Nephron progenitor cell (in vitro differentiated cells): Measurements from ENCODE around the gene FLT3LG.

Experiments
- DNase-seq: peaks from one replicate; pipeline ENCODE4 v3.0.0; 2021
- H3K27ac Mint-ChIP-seq: 2 replicates; pipeline ENCODE4 v1.8.0; 2021; ENCODE audit warnings: mild to moderate bottlenecking, moderate library complexity, mixed read lengths
- H3K27me3 Mint-ChIP-seq: 2 replicates; pipeline ENCODE4 v1.8.0; 2021; ENCODE audit warnings: mild to moderate bottlenecking, low read depth, mixed read lengths; ENCODE audit not compliant: poor library complexity
- H3K36me3 Mint-ChIP-seq: 2 replicates; pipeline ENCODE4 v1.8.0; 2021; ENCODE audit warnings: low read depth, mixed read lengths
- H3K4me1 Mint-ChIP-seq: 2 replicates; pipeline ENCODE4 v1.8.0; 2021; ENCODE audit warnings: mixed read lengths
- H3K4me3 Mint-ChIP-seq: 2 replicates; pipeline ENCODE4 v1.8.0; 2021; ENCODE audit warnings: mild to moderate bottlenecking, moderate library complexity, mixed read lengths
- H3K9me3 Mint-ChIP-seq: 2 replicates; pipeline ENCODE4 v1.8.0; 2021; ENCODE audit warnings: mild to moderate bottlenecking, moderate library complexity, mixed read lengths
- CTCF ChIP-seq: fragments of 200-600 bp; sonication (generic); IDR thresholded peaks from 2 replicates; pipeline ENCODE4 v1.5.0; 2021; ENCODE audit warnings: antibody characterized with exemption

Gene FLT3LG

GRCh38 chr19:49438261-49438660 lies 35.8 kb upstream of the FLT3LG start:
- TF ChIP-seq CTCF: no peak
- H3K27me3 Mint-ChIP-seq: peaks cover 96% of the 10 kb centered on the region

GRCh38 chr19:49439836-49440235 lies 34.2 kb upstream of the FLT3LG start:
- Mint-ChIP-seq H3K4me1 (peaks cover 63% of the 10 kb centered on the region), H3K27me3 (peaks cover 80% of the 10 kb centered on the region), H3K27ac (no peak overlapping the region), H3K9me3 (no peaks in the 10 kb centered on the region), H3K4me3 (no peak overlapping the region), H3K36me3 (no peaks in the 10 kb centered on the region)
- TF ChIP-seq CTCF: no peak
- no peak for DNase-seq

More at GRCh38 chr19:49438261-49438660, 35.8 kb upstream of the FLT3LG start:
- Mint-ChIP-seq H3K9me3 (peaks cover 3% of the 10 kb centered on the region), H3K4me1 (peaks cover 63% of the 10 kb centered on the region), H3K36me3 (no peaks in the 10 kb centered on the region), H3K4me3 (no peak overlapping the region), H3K27ac (no peak overlapping the region)
- no peak for DNase-seq

- H3K36me3 Mint-ChIP-seq: no peaks in the 10 kb centered on the region
- no peak overlapping the region for H3K27ac Mint-ChIP-seq
- peaks cover 72% of the 10 kb centered on the region for H3K27me3 Mint-ChIP-seq
- H3K4me3 Mint-ChIP-seq: peak overlapping the region; percentile 77
- H3K9me3 Mint-ChIP-seq: no peaks in the 10 kb centered on the region
- no peak for DNase-seq
- H3K4me1 Mint-ChIP-seq: peaks cover 63% of the 10 kb centered on the region
- TF ChIP-seq CTCF: no peak
Measured at GRCh38 chr19:49440439-49441209, 33.4 kb upstream of the FLT3LG start.

- H3K4me1 Mint-ChIP-seq: peaks cover 57% of the 10 kb centered on the region
- no peak for TF ChIP-seq CTCF
- peak within 1 kb of the TSS; percentile 82 for H3K4me3 Mint-ChIP-seq
- H3K27me3 Mint-ChIP-seq: peaks cover 65% of the 10 kb centered on the region
- peaks cover 5% of the 10 kb centered on the region for H3K36me3 Mint-ChIP-seq
- DNase-seq: peak; percentile 77
- no peaks in the 10 kb centered on the region for H3K9me3 Mint-ChIP-seq
- H3K27ac Mint-ChIP-seq: peak within 1 kb of the TSS; percentile 42
Measured at GRCh38 chr19:49441210-49441959, 32.6 kb upstream of the FLT3LG start, which contains the start of gene SLC17A7. Gene SLC17A7 (minus strand): TSS chr19:49441527. CDS start chr19:49441379, 148 bp downstream.

- Mint-ChIP-seq H3K36me3 (peaks cover 9% of the 10 kb centered on the region), H3K4me1 (peaks cover 53% of the 10 kb centered on the region), H3K9me3 (no peaks in the 10 kb centered on the region), H3K27me3 (peaks cover 59% of the 10 kb centered on the region), H3K27ac (no peak overlapping the region), H3K4me3 (peak overlapping the region; percentile 82)
- TF ChIP-seq CTCF: no peak
- no peak for DNase-seq
Measured at GRCh38 chr19:49441960-49442350, 32.1 kb upstream of the FLT3LG start.
